GM21529 (cell line): ENCODE measurements around the gene EPX.

Source experiments
- ATAC-seq: cut with Tn5 transposase; IDR thresholded peaks from one replicate; pipeline ENCODE4 v1.9.1; 2021; ENCODE audit not compliant: unreplicated experiment

The EPX gene

GRCh38 chr17:58184986-58185761, 7.4 kb upstream of the EPX start:
- ATAC-seq = no peak

- no peak for ATAC-seq
Measured at GRCh38 chr17:58186591-58186990, 5.9 kb upstream of the EPX start.

DNA sequence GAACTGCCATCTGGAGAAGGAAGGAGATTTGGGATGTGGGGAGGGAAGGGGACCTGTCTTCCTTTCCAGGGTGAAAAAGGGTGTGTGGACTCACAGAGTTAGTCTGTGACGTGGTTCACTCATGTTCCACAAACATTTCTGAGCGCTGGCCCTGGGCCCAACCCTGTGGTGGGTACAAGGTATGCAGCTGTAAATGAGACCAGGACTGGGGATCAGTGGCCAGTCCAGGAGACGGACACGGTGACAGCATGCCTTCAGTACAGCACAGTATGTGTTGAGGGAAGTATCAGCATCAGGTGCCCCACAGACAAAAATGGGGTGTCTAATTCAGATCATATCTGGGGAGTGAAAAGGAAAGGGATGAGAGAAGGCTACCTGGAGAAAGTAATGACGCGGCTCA, 5.5 kb upstream of the EPX start:
- no peak for ATAC-seq

GRCh38 chr17:58187675-58188074, 4.9 kb upstream of the EPX start:
- no peak for ATAC-seq

DNA sequence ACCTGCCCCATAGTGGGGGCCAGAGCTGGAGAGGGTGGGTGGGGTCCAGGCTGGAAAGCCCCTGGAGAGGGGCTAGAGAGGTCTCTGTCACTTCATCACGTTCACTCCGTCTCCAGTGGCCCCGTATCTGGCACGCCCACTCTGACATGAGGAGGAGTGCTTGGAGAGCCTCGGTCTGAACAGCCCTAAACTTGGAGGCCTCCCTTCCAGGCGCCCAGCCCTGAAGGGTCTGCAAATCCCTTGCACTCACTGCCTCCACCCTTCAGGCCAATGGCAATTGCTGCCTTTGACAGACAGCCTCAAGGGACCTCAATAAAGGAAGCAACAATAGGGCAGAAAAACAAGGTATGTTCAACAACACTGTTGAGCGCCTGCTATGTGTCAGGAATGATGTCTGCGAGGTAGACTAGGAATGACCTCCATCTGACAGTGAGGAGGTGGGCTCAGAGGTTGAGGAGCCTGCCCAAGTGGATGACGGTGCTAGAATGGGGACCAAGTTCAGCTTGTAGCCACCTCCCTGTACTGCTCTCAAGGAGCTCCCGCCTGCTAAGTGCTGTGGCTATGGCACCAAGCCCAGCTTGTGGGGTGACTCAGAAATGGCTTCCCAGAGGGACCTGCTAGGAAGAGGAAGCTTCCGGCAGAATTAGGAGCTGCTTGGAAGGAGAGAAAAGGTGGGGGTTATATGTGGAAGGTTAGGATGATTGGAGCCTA, 2.9 kb upstream of the EPX start:
- no peak for ATAC-seq

- no peak for ATAC-seq
Measured at GRCh38 chr17:58191241-58191896, 1.2 kb upstream of the EPX start.

- no peak for ATAC-seq
Measured at GRCh38 chr17:58193641-58194255, 1.2 kb downstream of the EPX start.

- ATAC-seq = no peak
Measured at GRCh38 chr17:58195518-58196123, 3.1 kb downstream of the EPX start.

DNA sequence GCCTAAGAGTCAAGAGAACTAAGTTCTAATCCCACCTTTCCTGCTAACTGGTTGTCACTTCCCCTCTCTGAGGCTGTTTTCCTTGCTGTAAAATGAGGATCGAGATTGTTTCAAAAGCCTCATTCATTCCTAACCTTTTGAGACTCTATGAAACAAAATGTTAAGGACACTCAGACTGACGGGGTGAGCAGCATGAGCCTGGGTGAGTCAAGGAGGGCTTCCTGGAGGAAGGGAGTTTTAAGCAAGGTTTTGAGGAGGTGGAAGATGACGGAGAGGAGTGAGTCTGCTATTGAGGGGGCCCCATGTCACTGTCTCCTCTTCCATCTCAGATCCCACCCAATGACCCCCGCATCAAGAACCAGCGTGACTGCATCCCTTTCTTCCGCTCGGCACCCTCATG, 4.1 kb downstream of the EPX start:
- no peak for ATAC-seq

DNA sequence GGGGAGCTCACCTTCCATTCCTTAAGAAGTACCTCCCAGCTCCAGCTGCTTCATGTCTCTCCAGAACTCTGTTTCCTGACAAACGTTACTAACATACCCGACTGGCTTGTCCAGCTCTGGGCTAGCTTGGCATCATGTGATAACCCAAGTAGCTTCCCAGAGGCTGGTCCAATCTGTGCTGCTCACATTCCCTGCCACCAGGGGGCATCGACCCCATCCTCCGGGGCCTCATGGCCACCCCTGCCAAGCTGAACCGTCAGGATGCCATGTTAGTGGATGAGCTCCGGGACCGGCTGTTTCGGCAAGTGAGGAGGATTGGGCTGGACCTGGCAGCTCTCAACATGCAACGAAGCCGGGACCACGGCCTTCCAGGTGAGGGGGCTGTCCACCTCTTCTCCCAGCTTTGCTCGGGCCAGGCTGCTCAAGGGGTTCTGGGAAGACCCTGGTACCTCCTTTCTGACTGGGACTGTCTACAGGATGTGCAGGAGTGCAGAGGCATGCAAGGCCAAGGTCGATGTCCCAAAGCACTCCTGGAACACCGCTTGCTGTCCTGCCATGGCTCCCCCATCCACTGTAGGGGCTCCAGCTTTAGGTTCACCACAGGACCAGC, 7.6 kb downstream of the EPX start:
- ATAC-seq = peak; percentile 48

- ATAC-seq = no peak
Measured at GRCh38 chr17:58202859-58203258, 10.3 kb downstream of the EPX start.

DNA sequence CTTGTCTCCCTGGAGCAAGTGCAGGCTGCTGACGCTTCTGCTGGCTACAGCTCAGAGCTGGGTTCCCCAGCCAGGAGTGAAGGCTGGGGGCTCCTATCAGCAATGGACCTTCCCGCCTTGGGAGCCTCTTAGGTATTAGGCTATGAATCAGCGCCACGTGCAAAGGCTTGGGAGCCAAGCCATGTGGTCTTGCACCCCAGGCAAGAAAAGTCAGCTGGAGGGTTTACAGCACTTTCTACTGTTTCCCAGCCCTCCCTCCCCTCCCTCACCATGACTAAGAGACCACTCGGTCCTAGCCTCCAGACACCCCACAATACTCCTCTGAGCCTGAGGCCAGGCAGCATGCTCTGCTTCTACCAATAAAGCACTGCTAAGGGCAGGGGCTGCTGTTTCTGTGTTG, 12.3 kb downstream of the EPX start:
- ATAC-seq = no peak

DNA sequence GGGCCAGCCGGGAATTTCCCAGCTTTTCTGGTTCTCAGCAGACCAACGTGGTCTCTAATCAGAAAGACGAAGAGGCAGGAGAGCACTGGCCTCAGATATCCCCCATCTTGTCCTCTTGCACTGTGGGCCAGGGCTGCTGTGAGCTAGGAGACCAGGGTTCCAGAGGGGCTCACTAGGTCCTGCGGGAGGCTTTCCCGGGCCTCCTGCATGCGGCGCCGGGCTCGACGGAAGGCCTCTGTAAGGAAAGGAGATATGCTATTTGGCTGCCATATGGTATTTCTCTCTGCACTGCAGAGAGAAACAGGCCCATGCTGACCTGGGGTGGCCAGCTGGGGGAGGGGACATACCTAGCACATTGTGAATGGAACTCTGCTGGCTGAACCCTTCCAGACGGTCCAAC, 13.4 kb downstream of the EPX start:
- ATAC-seq = no peak

GRCh38 chr17:58207451-58207850, 14.9 kb downstream of the EPX start:
- no peak for ATAC-seq

DNA sequence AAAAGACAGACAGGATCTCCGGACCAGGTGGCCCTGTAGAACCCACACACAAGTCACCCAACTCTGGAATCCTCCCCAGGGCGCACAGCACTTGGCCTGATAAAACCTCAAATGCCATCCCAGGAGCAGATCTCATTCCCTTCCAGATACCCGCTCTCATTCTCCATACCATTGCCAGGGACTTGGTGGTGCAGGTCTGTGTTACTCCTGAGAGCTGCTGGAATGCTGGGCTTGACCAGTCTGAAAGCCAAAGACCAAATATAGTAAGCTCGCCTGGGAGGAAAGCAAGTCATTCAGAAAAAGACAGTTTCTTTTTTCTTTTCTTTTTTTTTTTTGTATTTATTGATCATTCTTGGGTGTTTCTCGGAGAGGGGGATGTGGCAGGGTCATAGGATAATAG, 15.8 kb downstream of the EPX start:
- ATAC-seq = no peak

DNA sequence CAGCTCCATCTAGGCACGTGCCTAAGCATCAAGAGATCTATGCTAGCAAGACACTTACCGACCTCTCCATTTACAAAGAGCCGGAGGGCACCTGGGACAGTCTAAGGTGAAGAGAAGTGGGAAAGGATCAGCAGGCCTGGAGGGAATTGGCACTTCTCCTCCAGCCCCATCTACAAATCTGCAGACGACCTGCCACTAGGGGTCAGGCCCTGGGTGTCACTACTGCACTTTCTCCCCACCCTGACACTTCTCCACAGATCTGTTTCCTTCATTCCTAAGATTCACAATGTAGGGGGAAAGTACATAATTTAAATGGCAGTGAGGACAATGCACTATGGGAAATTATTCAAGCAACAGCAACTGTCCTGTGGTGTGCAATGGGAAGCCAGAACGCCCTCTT, 18.4 kb downstream of the EPX start:
- ATAC-seq = no peak

- ATAC-seq = no peak
Measured at GRCh38 chr17:58215685-58216084, 23.2 kb downstream of the EPX start.

GRCh38 chr17:58217766-58218165, 25.2 kb downstream of the EPX start:
- ATAC-seq = no peak

DNA sequence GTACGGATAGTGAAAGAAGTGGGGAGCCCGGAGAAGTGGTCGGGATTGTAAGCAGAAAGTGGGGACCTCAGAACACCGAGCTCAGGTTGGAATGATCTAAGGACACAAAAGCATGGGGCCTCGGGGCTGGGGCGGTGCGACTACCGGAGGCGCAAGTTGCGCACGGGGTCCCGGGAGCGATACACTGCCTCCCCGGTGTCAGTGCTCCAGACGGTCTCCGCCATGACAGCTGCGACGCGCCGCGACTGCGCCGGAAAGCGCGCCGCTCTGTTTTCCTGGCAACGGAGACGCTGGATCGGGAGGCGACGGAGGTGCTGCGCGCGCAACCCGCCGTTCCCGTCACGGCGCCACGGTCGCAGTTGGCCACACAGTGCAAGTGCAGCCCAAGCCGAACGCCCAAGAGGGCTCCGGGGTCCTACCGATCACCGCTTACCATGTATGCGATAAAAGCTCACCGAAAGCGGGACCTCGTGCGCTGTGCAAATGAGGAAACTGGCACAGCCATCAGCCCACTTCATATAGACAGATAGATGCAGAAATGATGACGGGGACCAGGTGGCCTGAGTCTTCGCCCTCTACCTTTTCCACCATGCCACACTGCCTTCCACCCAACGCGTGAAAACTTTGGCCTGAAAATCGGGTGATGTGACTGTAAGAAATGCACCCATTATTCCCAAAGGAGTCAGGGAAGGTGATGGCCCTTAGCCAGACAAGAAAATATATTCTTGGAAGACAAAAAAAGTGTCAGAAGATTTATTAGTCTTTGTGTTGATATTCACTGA, 26.7 kb downstream of the EPX start, which contains the start of gene MKS1:
TSS of gene MKS1 (minus strand) at position 249 of the 782 bp plus-strand sequence. CDS start at position 224, 25 bp downstream.
- peak; percentile 93 for ATAC-seq

- no peak for ATAC-seq
Measured at GRCh38 chr17:58219789-58220183, 27.3 kb downstream of the EPX start.
